HL-60 (cell line): Measurements from ENCODE around the gene ATP8B3.

ENCODE experiments used
- DNase-seq, 2 experiments: peaks; one replicate each; pipeline ENCODE4 v3.0.0-alpha.2; 2010 to 2020; ENCODE audit warnings: low read depth in 1 of 2, low spot score in 1 of 2
- H3K27ac ChIP-seq: fragments of 250-450 bp; sonication (Bioruptor Pico); replicated peaks from 2 replicates; pipeline ENCODE4 v1.5.1; 2020; ENCODE audit warnings: mild to moderate bottlenecking, moderate library complexity
- H3K27me3 ChIP-seq: fragments of 250-450 bp; sonication (Bioruptor Pico); 2 replicates; pipeline ENCODE4 v1.5.1; 2021; ENCODE audit warnings: mild to moderate bottlenecking, moderate library complexity; ENCODE audit not compliant: insufficient read depth, poor library complexity, severe bottlenecking
- H3K4me3 ChIP-seq: replicated peaks from 2 replicates; pipeline ENCODE4 v1.5.1; 2011; ENCODE audit warnings: mild to moderate bottlenecking, control low read depth, low read length; ENCODE audit not compliant: insufficient read depth
- CTCF ChIP-seq: IDR thresholded peaks from one replicate; pipeline ENCODE4 v1.5.1; 2011; ENCODE audit warnings: low read length, control low read depth, inconsistent platforms; ENCODE audit not compliant: insufficient read depth
- GABPA ChIP-seq: IDR thresholded peaks from 2 replicates; pipeline ENCODE4 v1.6.1; 2012; ENCODE audit warnings: low read depth
- POLR2AphosphoS5 ChIP-seq: IDR thresholded peaks from 2 replicates; pipeline ENCODE4 v1.6.1; 2012; ENCODE audit warnings: low read depth
- SPI1 ChIP-seq: IDR thresholded peaks from 2 replicates; pipeline ENCODE4 v1.6.1; 2012; ENCODE audit warnings: low read depth, mild to moderate bottlenecking, borderline replicate concordance
- TF ChIP-seq, protein P1 (sequence below): IDR thresholded peaks from 2 replicates; pipeline ENCODE4 v1.6.1; 2012; ENCODE audit warnings: low read depth; ENCODE audit not compliant: insufficient replicate concordance

Gene ATP8B3

GRCh38 chr19:1782521-1782920, 29.6 kb downstream of the ATP8B3 start:
- H3K27me3 ChIP-seq: peaks cover 26% of the 10 kb centered on the region
- TF ChIP-seq POLR2AphosphoS5 (no peak), SPI1 (no peak), CTCF (no peak), GABPA (no peak)
- TF ChIP-seq, protein P1, sequence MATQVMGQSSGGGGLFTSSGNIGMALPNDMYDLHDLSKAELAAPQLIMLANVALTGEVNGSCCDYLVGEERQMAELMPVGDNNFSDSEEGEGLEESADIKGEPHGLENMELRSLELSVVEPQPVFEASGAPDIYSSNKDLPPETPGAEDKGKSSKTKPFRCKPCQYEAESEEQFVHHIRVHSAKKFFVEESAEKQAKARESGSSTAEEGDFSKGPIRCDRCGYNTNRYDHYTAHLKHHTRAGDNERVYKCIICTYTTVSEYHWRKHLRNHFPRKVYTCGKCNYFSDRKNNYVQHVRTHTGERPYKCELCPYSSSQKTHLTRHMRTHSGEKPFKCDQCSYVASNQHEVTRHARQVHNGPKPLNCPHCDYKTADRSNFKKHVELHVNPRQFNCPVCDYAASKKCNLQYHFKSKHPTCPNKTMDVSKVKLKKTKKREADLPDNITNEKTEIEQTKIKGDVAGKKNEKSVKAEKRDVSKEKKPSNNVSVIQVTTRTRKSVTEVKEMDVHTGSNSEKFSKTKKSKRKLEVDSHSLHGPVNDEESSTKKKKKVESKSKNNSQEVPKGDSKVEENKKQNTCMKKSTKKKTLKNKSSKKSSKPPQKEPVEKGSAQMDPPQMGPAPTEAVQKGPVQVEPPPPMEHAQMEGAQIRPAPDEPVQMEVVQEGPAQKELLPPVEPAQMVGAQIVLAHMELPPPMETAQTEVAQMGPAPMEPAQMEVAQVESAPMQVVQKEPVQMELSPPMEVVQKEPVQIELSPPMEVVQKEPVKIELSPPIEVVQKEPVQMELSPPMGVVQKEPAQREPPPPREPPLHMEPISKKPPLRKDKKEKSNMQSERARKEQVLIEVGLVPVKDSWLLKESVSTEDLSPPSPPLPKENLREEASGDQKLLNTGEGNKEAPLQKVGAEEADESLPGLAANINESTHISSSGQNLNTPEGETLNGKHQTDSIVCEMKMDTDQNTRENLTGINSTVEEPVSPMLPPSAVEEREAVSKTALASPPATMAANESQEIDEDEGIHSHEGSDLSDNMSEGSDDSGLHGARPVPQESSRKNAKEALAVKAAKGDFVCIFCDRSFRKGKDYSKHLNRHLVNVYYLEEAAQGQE: no peak

GRCh38 chr19:1780272-1780958, 31.7 kb downstream of the ATP8B3 start:
- TF ChIP-seq SPI1: no peak
- TF ChIP-seq POLR2AphosphoS5: no peak
- no peak for TF ChIP-seq CTCF
- TF ChIP-seq GABPA: no peak
- TF ChIP-seq, protein P1: no peak
- H3K4me3 ChIP-seq: no peak overlapping the region
- DNase-seq: no peak

More at GRCh38 chr19:1782521-1782920, 29.6 kb downstream of the ATP8B3 start:
- no peak overlapping the region for H3K27ac ChIP-seq
- no peak overlapping the region for H3K4me3 ChIP-seq
- no peak for DNase-seq

GRCh38 chr19:1779574-1779973, 32.5 kb downstream of the ATP8B3 start:
- TF ChIP-seq CTCF: no peak
- TF ChIP-seq, protein P1: no peak
- TF ChIP-seq SPI1: no peak
- no peak for TF ChIP-seq GABPA
- H3K27me3 ChIP-seq: peaks cover 46% of the 10 kb centered on the region
- no peak overlapping the region for H3K4me3 ChIP-seq
- no peak for DNase-seq
- H3K27ac ChIP-seq: no peak overlapping the region

More at GRCh38 chr19:1780272-1780958, 31.7 kb downstream of the ATP8B3 start:
- Histone ChIP-seq H3K27ac (no peak overlapping the region), H3K27me3 (peaks cover 45% of the 10 kb centered on the region)
